GM13976 (cell line): ENCODE data around the gene SOX6.

Source experiments
- DNase-seq: peaks from one replicate; pipeline ENCODE4 v3.0.0; 2012; ENCODE audit warnings: low spot score
- CTCF ChIP-seq: IDR thresholded peaks from 2 replicates; pipeline ENCODE4 v1.5.1; 2012; ENCODE audit warnings: borderline replicate concordance, mild to moderate bottlenecking; ENCODE audit not compliant: insufficient read depth; ENCODE audit errors: extremely low read depth, missing control alignments, control extremely low read depth
- in situ Hi-C: fragments of 300-500 bp; cut with MboI; formaldehyde crosslinking; loops from one replicate; pipeline ENCODE4 v1.12.0; 2022; ENCODE audit warnings: low sequenced_read_pairs, mixed read lengths, inconsistent platforms; ENCODE audit not compliant: unreplicated experiment

The SOX6 gene

GRCh38 chr11:16297332-16297731 is 59.0 kb downstream of the SOX6 start:
- TF ChIP-seq CTCF: no peak
- no peak for DNase-seq
- in situ Hi-C loops: no loop called here

GRCh38 chr11:16296273-16296672 is 60.1 kb downstream of the SOX6 start:
- no peak for DNase-seq
- TF ChIP-seq CTCF: no peak
- in situ Hi-C loops: no loop called here

GRCh38 chr11:16295592-16295991 is 60.8 kb downstream of the SOX6 start:
- no peak for DNase-seq
- in situ Hi-C loops: no loop called here
- TF ChIP-seq CTCF: no peak

GRCh38 chr11:16293204-16293681 is 63.1 kb downstream of the SOX6 start:
- no peak for TF ChIP-seq CTCF
- in situ Hi-C loops: no loop called here
- DNase-seq: no peak

- no peak for DNase-seq
- TF ChIP-seq CTCF: no peak
- in situ Hi-C loops: no loop called here
Observed at GRCh38 chr11:16292167-16292859, 64.0 kb downstream of the SOX6 start.

- DNase-seq: no peak
- in situ Hi-C loops: no loop called here
- no peak for TF ChIP-seq CTCF
Observed at GRCh38 chr11:16291729-16292128, 64.6 kb downstream of the SOX6 start.

- no peak for TF ChIP-seq CTCF
- in situ Hi-C loops: no loop called here
- DNase-seq: no peak
Observed at GRCh38 chr11:16289541-16289940, 66.8 kb downstream of the SOX6 start.
